ENCODE results near the gene CRYBB2. TPM values are rescaled to one million over a fixed set of nuclear protein-coding genes. Genes with fewer than 3 reads are reported as not detected.
"Not testable (repeated sequence)": the region's sequence is repeated elsewhere in the genome, so short reads cannot be mapped to it uniquely, and the experiment has no call there.

Gene CRYBB2
- total and polyA plus RNA-seq, 8 donors: 0.28 to 1.5 (median 0.49) TPM; not detected in 5

DNA sequence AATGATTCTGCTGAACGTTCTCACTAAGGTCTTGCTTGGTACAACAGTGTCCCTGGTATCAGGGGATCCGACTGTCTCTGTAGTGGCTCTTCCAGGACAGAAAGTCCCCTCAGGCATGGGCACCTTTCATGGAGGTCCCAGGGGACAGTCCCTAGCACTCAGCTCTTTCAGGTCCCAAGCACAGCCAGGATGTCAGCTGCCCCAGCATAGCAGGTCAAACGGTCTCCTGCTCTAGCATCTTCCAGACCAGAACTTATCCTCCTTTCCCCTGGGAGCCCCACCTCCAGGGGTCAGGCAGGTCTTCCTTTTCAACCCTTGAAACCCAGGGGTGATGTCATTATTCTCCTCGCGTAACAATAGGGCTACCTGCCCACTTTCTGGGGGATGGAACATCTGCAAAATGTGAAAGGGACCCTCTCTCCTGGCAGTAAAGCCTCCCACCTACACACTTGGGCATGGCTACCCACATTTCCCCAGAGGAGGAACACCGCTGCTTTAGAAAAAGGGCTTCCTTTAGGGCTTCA, 44.5 kb upstream of the CRYBB2 start:
- ATAC-seq (no peak), DNase-seq (no peak), FAIRE-seq (no peak)
- Histone ChIP-seq H3K27me3 (no peaks in the 10 kb centered on the region), H3K27ac (no peak overlapping the region), H3K36me3 (peaks cover 0 to 59% (median 13%) of the 10 kb centered on the region in 3 donors), H3K9me3 (no peaks in the 10 kb centered on the region), H3K4me3 (no peak overlapping the region), H3K4me1 (no peaks in the 10 kb centered on the region)
- TF ChIP-seq, protein P1, sequence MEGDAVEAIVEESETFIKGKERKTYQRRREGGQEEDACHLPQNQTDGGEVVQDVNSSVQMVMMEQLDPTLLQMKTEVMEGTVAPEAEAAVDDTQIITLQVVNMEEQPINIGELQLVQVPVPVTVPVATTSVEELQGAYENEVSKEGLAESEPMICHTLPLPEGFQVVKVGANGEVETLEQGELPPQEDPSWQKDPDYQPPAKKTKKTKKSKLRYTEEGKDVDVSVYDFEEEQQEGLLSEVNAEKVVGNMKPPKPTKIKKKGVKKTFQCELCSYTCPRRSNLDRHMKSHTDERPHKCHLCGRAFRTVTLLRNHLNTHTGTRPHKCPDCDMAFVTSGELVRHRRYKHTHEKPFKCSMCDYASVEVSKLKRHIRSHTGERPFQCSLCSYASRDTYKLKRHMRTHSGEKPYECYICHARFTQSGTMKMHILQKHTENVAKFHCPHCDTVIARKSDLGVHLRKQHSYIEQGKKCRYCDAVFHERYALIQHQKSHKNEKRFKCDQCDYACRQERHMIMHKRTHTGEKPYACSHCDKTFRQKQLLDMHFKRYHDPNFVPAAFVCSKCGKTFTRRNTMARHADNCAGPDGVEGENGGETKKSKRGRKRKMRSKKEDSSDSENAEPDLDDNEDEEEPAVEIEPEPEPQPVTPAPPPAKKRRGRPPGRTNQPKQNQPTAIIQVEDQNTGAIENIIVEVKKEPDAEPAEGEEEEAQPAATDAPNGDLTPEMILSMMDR (IDR thresholded peaks at IDR 0.05): no peak
- intact Hi-C loops (cut with DNase I): no loop called here
- 81 to 87% methylated on average over 6 of the region's 6 CpGs for WGBS, 2 donors

DNA sequence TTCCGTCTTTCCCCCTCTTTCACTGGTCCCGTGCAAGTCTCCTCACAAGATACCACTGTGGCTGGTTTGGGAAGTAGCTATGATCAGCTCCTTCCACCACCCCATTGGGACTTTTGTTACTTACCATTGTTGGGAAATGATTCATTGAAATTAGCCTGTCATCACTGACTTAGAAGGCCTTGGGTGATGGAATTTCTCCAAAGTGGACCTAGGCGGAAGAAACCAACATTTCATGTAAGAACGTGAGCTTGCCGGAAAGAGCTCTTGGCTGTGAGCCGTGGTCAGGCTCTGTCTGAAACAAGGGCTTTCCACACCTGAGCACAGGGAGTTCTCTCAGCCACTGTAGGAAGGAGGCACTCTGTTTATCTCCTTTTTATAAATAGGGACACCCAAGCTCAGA, 43.3 kb upstream of the CRYBB2 start:
- ATAC-seq: no peak
- no peak overlapping the region for H3K27ac ChIP-seq
- no peaks in the 10 kb centered on the region for H3K27me3 ChIP-seq
- WGBS, 2 donors: 94 to 96% methylated on average over 6 of the region's 6 CpGs
- no peak for DNase-seq
- no peak for FAIRE-seq
- H3K4me3 ChIP-seq: no peak overlapping the region
- H3K4me1 ChIP-seq: no peaks in the 10 kb centered on the region
- TF ChIP-seq, protein P1 (IDR thresholded peaks at IDR 0.05): no peak
- H3K9me3 ChIP-seq: no peaks in the 10 kb centered on the region
- H3K36me3 ChIP-seq: peaks cover 0 to 59% (median 13%) of the 10 kb centered on the region in 3 donors
- intact Hi-C loops (cut with DNase I): no loop called here

DNA sequence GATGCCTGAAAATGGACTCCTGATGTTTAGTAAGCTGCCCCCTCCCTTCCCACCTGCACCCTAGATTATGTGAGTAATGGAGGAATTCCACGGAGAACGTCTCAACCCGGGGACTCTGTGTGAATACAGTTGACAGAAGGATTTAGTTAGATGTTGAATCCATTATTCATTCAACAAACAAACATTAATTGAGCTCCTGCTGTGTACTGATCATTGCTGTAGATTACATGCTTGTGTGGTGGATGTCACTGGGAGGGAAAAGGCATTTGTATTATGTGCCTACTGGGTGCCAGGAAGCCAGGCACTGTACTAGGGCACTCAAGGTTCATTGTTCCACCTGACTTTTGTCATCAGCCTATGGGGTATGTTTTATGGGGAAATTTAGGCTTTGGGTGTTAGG, 42.6 kb upstream of the CRYBB2 start:
- TF ChIP-seq, protein P1 (IDR thresholded peaks at IDR 0.05): no peak
- Histone ChIP-seq H3K4me3 (no peak overlapping the region), H3K9me3 (no peaks in the 10 kb centered on the region), H3K4me1 (no peaks in the 10 kb centered on the region), H3K27ac (no peak overlapping the region), H3K36me3 (peaks cover 0 to 64% (median 13%) of the 10 kb centered on the region in 3 donors), H3K27me3 (no peaks in the 10 kb centered on the region)
- ATAC-seq: no peak
- 87 to 89% methylated on average over 3 of the region's 3 CpGs for WGBS, 2 donors
- no peak for FAIRE-seq
- DNase-seq: no peak
- intact Hi-C loops (cut with DNase I): no loop called here

GRCh38 chr22:25177226-25177625, 42.2 kb upstream of the CRYBB2 start:
- Histone ChIP-seq H3K4me3 (no peak overlapping the region), H3K27ac (no peak overlapping the region), H3K27me3 (no peaks in the 10 kb centered on the region), H3K4me1 (no peaks in the 10 kb centered on the region), H3K36me3 (peaks cover 0 to 60% (median 13%) of the 10 kb centered on the region in 3 donors), H3K9me3 (no peaks in the 10 kb centered on the region)
- TF ChIP-seq, protein P1 (IDR thresholded peaks at IDR 0.05): no peak
- FAIRE-seq (no peak), ATAC-seq (no peak), DNase-seq (no peak)
- WGBS, 2 donors: 93 to 95% methylated on average over 13 of the region's 13 CpGs
- intact Hi-C loops (cut with DNase I): no loop called here

GRCh38 chr22:25177895-25178294, 41.5 kb upstream of the CRYBB2 start:
- TF ChIP-seq, protein P1 (IDR thresholded peaks at IDR 0.05): no peak
- Histone ChIP-seq H3K36me3 (peaks cover 0 to 54% (median 13%) of the 10 kb centered on the region in 3 donors), H3K27ac (no peak overlapping the region), H3K4me3 (no peak overlapping the region), H3K4me1 (no peaks in the 10 kb centered on the region), H3K27me3 (no peaks in the 10 kb centered on the region), H3K9me3 (no peaks in the 10 kb centered on the region)
- ATAC-seq (no peak), DNase-seq (no peak), FAIRE-seq (no peak)
- intact Hi-C loops (cut with DNase I): no loop called here
- WGBS, 2 donors: 90 to 95% methylated on average over 9 of the region's 9 CpGs

- ATAC-seq: peak in 3 of 4 donors; percentile 24 to 48 (median 45)
- peak in 2 of 6 donors; percentile 29 to 84 for DNase-seq
- H3K36me3 ChIP-seq: peaks cover 0 to 54% (median 13%) of the 10 kb centered on the region in 3 donors
- WGBS, 2 donors: 92 to 96% methylated on average over 6 of the region's 6 CpGs
- H3K27me3 ChIP-seq; H3K4me3 ChIP-seq; H3K27ac ChIP-seq; H3K4me1 ChIP-seq; H3K9me3 ChIP-seq; FAIRE-seq; intact Hi-C loops (cut with DNase I): not testable (repeated sequence)
Observed at GRCh38 chr22:25178348-25178747, 41.1 kb upstream of the CRYBB2 start.

DNA sequence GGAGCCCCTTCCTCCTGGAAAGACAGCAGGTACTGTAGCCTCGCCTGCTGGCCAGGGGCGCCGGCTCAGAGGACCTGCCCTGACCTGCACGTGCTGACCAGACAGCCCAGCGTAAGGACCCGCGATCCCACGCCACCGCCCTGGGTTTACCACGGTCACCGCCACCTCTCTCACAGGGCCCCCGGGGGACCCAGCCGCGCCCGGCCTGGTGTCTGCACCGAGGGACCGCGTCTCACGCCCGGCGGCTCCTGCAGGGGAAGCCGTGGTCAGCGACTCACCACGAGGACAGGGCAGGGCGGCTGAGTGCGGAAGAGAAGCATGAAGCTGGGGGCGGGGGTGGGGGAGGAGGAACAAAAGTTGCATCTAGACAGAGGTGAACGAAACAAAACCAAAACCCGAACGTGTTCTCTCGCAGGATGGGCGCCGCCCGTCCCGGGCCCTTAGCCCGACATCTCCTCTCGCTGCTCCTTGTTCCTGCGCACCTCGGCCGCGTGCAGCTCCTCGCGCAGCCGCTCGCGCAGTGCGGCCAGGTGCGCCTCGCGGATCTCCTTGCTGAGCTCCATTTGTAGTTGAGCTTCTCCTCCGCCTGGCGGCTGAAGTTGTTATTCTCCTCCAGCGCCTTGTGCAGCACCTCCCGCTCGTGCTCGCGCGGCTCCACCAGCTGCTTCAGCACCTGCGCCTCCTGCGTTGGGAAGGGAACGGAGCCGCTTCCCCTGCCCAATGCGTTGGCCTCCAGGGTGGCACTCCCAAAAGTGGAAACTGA, 40.4 kb upstream of the CRYBB2 start:
- H3K27me3 ChIP-seq; H3K4me1 ChIP-seq; H3K4me3 ChIP-seq; H3K9me3 ChIP-seq; FAIRE-seq; intact Hi-C loops (cut with DNase I); H3K27ac ChIP-seq: not testable (repeated sequence)
- peak; percentile 28 to 63 (median 39) for ATAC-seq
- H3K36me3 ChIP-seq: peaks cover 0 to 49% (median 13%) of the 10 kb centered on the region in 3 donors
- peak in 2 of 6 donors; percentile 31 to 36 for DNase-seq
- WGBS, 2 donors: 92 to 93% methylated on average over 36 to 49 of the region's 63 CpGs

All from pancreas (tissue), 10 donors.